GM19023 (cell line): ENCODE results near the gene ZPBP2.
"Not testable (repeated sequence)": the region's sequence is repeated elsewhere in the genome, so short reads cannot be mapped to it uniquely, and the experiment has no call there.

ENCODE experiments used
- ATAC-seq: cut with Tn5 transposase; IDR thresholded peaks from one replicate; pipeline ENCODE4 v1.9.1; 2021; ENCODE audit warnings: mild to moderate bottlenecking, moderate library complexity; ENCODE audit not compliant: unreplicated experiment

ZPBP2 gene

GRCh38 chr17:39854909-39855308 is 13.1 kb upstream of the ZPBP2 start:
- ATAC-seq: no peak

- ATAC-seq: not testable (repeated sequence)
These were observed 11.9 kb upstream of the ZPBP2 start for GRCh38 chr17:39855911-39856649.

GRCh38 chr17:39861235-39861634 is 6.8 kb upstream of the ZPBP2 start:
- no peak for ATAC-seq

GRCh38 chr17:39863244-39863917 is 4.6 kb upstream of the ZPBP2 start:
- no peak for ATAC-seq

GRCh38 chr17:39863918-39864746 is 3.9 kb upstream of the ZPBP2 start, which contains the start of gene IKZF3:
IKZF3 (minus strand) TSS chr17:39864312; CDS start chr17:39864126, 186 bp downstream.
- no peak for ATAC-seq

- ATAC-seq: no peak
These were observed 1.8 kb upstream of the ZPBP2 start for GRCh38 chr17:39866013-39866730.

- ATAC-seq: peak; percentile 71
These were observed 720 bp upstream of the ZPBP2 start for GRCh38 chr17:39867084-39867879.

- no peak for ATAC-seq
These were observed 546 bp downstream of the ZPBP2 start for GRCh38 chr17:39868554-39868942.

GRCh38 chr17:39870776-39871175 is 2.8 kb downstream of the ZPBP2 start:
- no peak for ATAC-seq

GRCh38 chr17:39871801-39872200 is 3.8 kb downstream of the ZPBP2 start:
- no peak for ATAC-seq

- ATAC-seq: no peak
These were observed 4.7 kb downstream of the ZPBP2 start for GRCh38 chr17:39872751-39873150.

GRCh38 chr17:39886102-39886501 is 18.1 kb downstream of the ZPBP2 start:
- ATAC-seq: not testable (repeated sequence)

- ATAC-seq: no peak
These were observed 19.1 kb downstream of the ZPBP2 start for GRCh38 chr17:39887078-39887477.

- ATAC-seq: no peak
These were observed 21.2 kb downstream of the ZPBP2 start for GRCh38 chr17:39889200-39889599.

GRCh38 chr17:39894681-39895376 is 26.8 kb downstream of the ZPBP2 start:
- no peak for ATAC-seq

- ATAC-seq: no peak
These were observed 30.1 kb downstream of the ZPBP2 start for GRCh38 chr17:39898088-39898487.

- no peak for ATAC-seq
These were observed 31.2 kb downstream of the ZPBP2 start for GRCh38 chr17:39899215-39899614.

GRCh38 chr17:39902027-39902426 is 34.0 kb downstream of the ZPBP2 start:
- ATAC-seq: not testable (repeated sequence)

- no peak for ATAC-seq
These were observed 35.3 kb downstream of the ZPBP2 start for GRCh38 chr17:39903158-39903884.
